Right lobe of liver (tissue), 6 donors: ENCODE results near the gene NT5C3B. TPM values are rescaled to one million over a fixed set of nuclear protein-coding genes. Genes with fewer than 3 reads are reported as not detected.
A peak's percentile ranks its signal among the peaks of the same experiment; 100 is the strongest.

Experiments used
- ATAC-seq, 4 donors: fragments of 200-7000 bp; cut with Tn5 transposase; one replicate each; pipeline ENCODE4 v1.9.1; 2020; ENCODE audit warnings: mild to moderate bottlenecking in 4 of 4, moderate library complexity in 4 of 4
- DNase-seq, 3 donors: peaks; one replicate each; pipeline ENCODE4 v3.0.0-alpha.2; 2020
- H3K27ac ChIP-seq, 3 donors: fragments of 200-600 bp; one replicate each; pipeline ENCODE4 v1.8.0; 2022
- H3K27me3 ChIP-seq, 2 donors: fragments of 200-600 bp; one replicate each; pipeline ENCODE4 v1.8.0; 2022
- H3K36me3 ChIP-seq, 4 donors: fragments of 200-600 bp; sonication (generic) in 1 of 4; one replicate each; pipeline versions ENCODE4 v1.5.1 to v1.8.0; 2017 to 2022; ENCODE audit warnings: control low read depth in 1 of 4
- H3K4me1 ChIP-seq, 4 donors: fragments of 200-600 bp; sonication (generic) in 1 of 4; one replicate each; pipeline versions ENCODE4 v1.5.1 to v1.8.0; 2017 to 2022; ENCODE audit warnings: control low read depth in 1 of 4
- H3K4me3 ChIP-seq, 3 donors: fragments of 200-600 bp; one replicate each; pipeline ENCODE4 v1.8.0; 2022
- H3K9me3 ChIP-seq, 4 donors: fragments of 200-600 bp; sonication (generic) in 1 of 4; one replicate each; pipeline versions ENCODE4 v1.5.1 to v1.8.0; 2017 to 2022; ENCODE audit warnings: control low read depth in 1 of 4
- POLR2A ChIP-seq: fragments of 450-650 bp; IDR thresholded peaks from one replicate; pipeline ENCODE4 v1.6.1; 2017; ENCODE audit warnings: antibody characterized with exemption, mild to moderate bottlenecking
- WGBS: methylation state at CpG from one replicate; pipeline ENCODE4 v1.1.6; 2018; ENCODE audit warnings: low coverage, low lambda C conversion rate; ENCODE audit not compliant: insufficient coverage; ENCODE audit errors: missing lambda C conversion rate; 5-methylcytosine and 5-hydroxymethylcytosine counted together
- intact Hi-C, 2 donors: fragments of 100-400 bp; cut with DNase I; formaldehyde crosslinking; loops; one replicate each; pipeline versions ENCODE4 v1.11.2 to v1.14.1; 2022
- total RNA-seq, 6 experiments: library from RNA; depleted of rRNA in 2 of 6; stranded (reverse); fragments of >200 nt in 2 of 6; fragmentation: NEBNext Ultra II Directional in 3 of 6; extraction: Animal tissue kit (Norgen Biotek cat#: 25700) in 3 of 6; gene quantifications; one replicate each; pipeline versions ENCODE4 v1.1.0 to v1.2.4, GENCODE V29; 2016 to 2023
- TF ChIP-seq, protein P1 (sequence below), 4 donors: fragments of 200-600 bp in 3 of 4; fragments of 450-650 bp in 1 of 4; IDR thresholded peaks; one replicate each; pipeline versions ENCODE4 v1.5.1 to v1.8.0; 2016 to 2022; ENCODE audit warnings: antibody characterized with exemption in 4 of 4, mild to moderate bottlenecking in 2 of 4
- donor health status: DM: no; HTN: yes; CAD: no.
- donor health status: DM: no; HTN: no; CAD: no.
- donor health status: DM: no; HTN: no; CAD: no.
- donor health status: DM: no; HTN: yes; CAD: no.
- donor health status: DM: no; HTN: yes; CAD: no.

NT5C3B gene
- total RNA-seq, 6 experiments from 2014 or later = 19.9 to 30.7 (median 23.1) TPM

DNA sequence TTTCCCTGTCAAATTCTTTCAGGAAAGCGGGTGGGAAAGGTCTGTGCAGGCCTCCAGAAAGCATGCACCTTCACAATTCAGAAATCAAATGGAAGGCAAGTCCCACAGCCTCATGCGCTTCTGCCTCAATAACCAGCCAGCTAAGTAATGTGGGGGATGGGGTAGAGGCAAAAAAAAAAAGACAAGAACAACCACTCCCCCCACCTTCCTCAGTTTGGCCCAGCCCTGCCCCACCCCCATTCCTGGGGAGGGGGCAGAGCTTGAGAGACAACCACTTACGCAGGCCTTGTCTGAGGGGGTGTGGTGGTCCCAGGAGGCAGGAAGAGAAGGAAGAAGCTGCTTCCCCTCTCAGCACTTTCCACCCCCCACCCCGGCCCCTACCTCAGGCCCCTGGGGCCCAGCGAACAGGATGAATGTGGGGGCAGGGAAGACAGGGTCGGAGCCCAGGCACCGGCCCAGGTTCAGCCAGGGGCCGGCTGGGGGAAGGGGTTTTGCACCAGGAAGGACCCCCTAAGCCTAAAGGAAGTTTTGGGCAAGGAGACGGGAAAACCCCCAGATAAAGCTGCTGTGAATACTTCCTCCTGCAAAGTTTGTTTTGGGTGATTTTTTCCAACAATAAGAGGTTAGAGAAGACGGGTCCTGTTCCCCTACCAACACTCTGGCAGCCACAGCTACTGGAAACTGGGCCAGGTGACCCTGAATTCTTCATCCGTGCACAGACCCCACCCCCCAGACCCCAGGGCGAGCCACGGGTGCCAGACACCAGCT lies 50.8 kb downstream of the NT5C3B start:
- intact Hi-C loops = no loop called here
- 8% methylated on average over 10 of the region's 13 CpGs for WGBS
- no peaks in the 10 kb centered on the region for H3K9me3 ChIP-seq
- H3K4me3 ChIP-seq = peak overlapping the region; percentile 71 to 85 (median 80)
- no peaks in the 10 kb centered on the region for H3K36me3 ChIP-seq
- peaks cover 0 to 37% (median 10%) of the 10 kb centered on the region in 4 donors for H3K4me1 ChIP-seq
- ATAC-seq = peak in 1 of 4 donors; percentile 4
- H3K27me3 ChIP-seq = no peaks in the 10 kb centered on the region
- DNase-seq = peak in 1 of 3 donors; percentile 52
- TF ChIP-seq, protein P1, sequence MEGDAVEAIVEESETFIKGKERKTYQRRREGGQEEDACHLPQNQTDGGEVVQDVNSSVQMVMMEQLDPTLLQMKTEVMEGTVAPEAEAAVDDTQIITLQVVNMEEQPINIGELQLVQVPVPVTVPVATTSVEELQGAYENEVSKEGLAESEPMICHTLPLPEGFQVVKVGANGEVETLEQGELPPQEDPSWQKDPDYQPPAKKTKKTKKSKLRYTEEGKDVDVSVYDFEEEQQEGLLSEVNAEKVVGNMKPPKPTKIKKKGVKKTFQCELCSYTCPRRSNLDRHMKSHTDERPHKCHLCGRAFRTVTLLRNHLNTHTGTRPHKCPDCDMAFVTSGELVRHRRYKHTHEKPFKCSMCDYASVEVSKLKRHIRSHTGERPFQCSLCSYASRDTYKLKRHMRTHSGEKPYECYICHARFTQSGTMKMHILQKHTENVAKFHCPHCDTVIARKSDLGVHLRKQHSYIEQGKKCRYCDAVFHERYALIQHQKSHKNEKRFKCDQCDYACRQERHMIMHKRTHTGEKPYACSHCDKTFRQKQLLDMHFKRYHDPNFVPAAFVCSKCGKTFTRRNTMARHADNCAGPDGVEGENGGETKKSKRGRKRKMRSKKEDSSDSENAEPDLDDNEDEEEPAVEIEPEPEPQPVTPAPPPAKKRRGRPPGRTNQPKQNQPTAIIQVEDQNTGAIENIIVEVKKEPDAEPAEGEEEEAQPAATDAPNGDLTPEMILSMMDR (IDR thresholded peaks at IDR 0.05) = no peak
- TF ChIP-seq POLR2A = no peak
- peak overlapping the region; percentile 91 to 95 (median 95) for H3K27ac ChIP-seq

DNA sequence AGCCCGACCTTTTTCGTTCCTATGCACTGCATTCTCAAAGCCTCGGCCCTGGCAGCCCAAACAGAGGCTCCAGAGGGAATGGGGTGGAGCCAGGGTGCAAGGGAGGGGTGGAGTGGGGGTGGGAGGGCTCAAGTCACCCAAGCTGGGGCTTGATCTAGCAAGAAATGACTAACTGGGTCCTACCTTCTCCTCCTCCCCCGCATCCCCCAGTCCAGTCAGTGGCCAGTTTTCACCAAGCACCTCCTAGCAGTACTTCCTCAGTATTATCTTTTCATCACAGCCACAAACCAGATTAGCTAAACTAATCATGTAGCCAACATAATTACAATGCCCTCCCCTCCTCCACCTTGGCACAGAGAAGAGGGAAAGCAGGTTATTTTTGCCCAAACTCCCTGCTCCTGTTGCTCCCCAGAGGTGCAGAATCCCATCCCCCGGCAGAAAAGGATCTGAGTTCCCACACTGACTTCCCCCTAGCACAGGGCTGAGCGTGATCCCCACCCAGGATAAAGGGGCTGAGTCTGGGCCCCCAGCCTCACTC lies 51.8 kb downstream of the NT5C3B start:
- DNase-seq (peak in 1 of 3 donors; percentile 48), ATAC-seq (peak in 1 of 4 donors; percentile 14)
- Histone ChIP-seq H3K36me3 (no peaks in the 10 kb centered on the region), H3K9me3 (no peaks in the 10 kb centered on the region), H3K4me1 (peaks cover 0 to 41% (median 15%) of the 10 kb centered on the region in 4 donors), H3K4me3 (no peak overlapping the region), H3K27me3 (no peaks in the 10 kb centered on the region), H3K27ac (peak overlapping the region in 2 of 3 donors; percentile 91 to 95)
- TF ChIP-seq, protein P1 (IDR thresholded peaks at IDR 0.05) = no peak
- TF ChIP-seq POLR2A = no peak
- WGBS = 4% methylated on average over 4 of the region's 6 CpGs
- intact Hi-C loops = no loop called here

DNA sequence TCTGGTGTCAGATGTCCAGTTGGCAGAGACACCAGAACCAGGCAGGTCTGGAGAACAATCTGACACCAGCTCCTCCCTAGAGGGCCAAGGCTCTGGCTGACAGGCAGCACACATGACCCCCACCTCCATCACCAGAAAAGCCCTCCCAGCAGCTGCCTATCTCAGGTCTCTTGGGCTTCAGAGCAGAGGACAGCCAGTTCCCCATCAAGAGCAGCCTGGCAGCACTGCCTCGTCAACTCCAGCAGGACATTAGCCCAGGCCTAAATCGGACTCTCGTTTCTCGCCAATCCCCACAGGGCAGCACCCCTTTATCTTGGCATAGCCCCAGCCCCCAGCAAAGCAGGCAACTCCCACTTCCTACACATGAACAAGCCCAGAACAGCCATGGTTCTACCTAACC lies 53.9 kb downstream of the NT5C3B start:
- Histone ChIP-seq H3K4me1 (peaks cover 0 to 58% (median 26%) of the 10 kb centered on the region in 4 donors), H3K27me3 (no peaks in the 10 kb centered on the region), H3K27ac (peak overlapping the region in 1 of 3 donors; percentile 33), H3K36me3 (no peaks in the 10 kb centered on the region), H3K4me3 (no peak overlapping the region), H3K9me3 (no peaks in the 10 kb centered on the region)
- TF ChIP-seq, protein P1 (IDR thresholded peaks at IDR 0.05) = no peak
- TF ChIP-seq POLR2A = no peak
- no peak for ATAC-seq
- 40% methylated on average over 1 of the region's 4 CpGs for WGBS
- intact Hi-C loops = no loop called here
- no peak for DNase-seq

DNA sequence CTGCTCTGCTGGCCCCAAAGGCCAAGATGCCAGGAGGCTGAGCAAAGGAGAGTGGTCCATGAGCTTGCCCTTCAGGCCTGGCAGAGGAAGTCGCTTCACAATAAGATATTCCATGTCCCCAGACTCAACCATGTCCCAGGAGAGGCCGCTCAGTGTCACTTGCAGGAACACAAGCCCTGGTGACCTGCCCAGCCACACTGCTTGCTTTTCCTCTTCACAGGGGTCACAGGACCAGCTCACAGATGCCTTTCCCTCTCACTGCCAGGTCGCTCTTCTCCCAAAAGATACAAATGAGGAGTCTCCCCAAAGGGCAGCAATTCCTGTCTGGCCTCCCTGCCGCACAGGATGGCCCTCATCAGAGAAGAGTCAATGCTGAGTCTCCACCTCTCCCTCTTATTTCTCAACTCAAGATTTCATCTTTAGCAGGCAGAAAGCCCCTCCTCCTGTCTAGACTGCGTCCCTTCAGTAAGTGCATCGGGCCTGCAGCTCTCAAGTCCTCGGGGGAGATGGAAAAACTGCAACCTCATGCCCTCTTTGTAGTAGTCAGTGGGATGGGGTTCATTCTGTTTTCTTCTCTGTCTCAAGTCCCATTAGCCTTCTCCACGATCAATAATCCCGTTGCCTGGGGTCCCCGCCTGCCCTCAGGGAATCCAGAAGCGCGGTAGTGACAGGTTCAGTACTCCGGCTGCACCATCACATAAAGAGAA lies 54.5 kb downstream of the NT5C3B start:
- ATAC-seq = no peak
- WGBS = 59% methylated on average over 5 of the region's 13 CpGs

More for the DNA sequence above, 54.5 kb downstream of the NT5C3B start:
- TF ChIP-seq POLR2A = no peak
- TF ChIP-seq, protein P1 (IDR thresholded peaks at IDR 0.05) = no peak
- H3K9me3 ChIP-seq = no peaks in the 10 kb centered on the region
- H3K36me3 ChIP-seq = no peaks in the 10 kb centered on the region
- no peak overlapping the region for H3K27ac ChIP-seq
- no peak overlapping the region for H3K4me3 ChIP-seq
- DNase-seq = no peak
- no peaks in the 10 kb centered on the region for H3K27me3 ChIP-seq
- H3K4me1 ChIP-seq = peaks cover 0 to 64% (median 31%) of the 10 kb centered on the region in 4 donors
- intact Hi-C loops = no loop called here
